Choroid plexus epithelial cell (primary cell): ENCODE data around the gene SHC2.
"Not testable (repeated sequence)": the region's sequence is repeated elsewhere in the genome, so short reads cannot be mapped to it uniquely, and the experiment has no call there.

ENCODE experiments used
- DNase-seq: peaks from one replicate; pipeline ENCODE4 v3.0.0-alpha.2; 2010; ENCODE audit warnings: low read depth
- H3K4me3 ChIP-seq: 2 replicates; pipeline ENCODE4 v1.5.1; 2011; ENCODE audit warnings: low read depth, mild to moderate bottlenecking, control low read depth, low read length, moderate library complexity
- CTCF ChIP-seq: conservative IDR thresholded peaks from 2 replicates; pipeline ENCODE4 v1.5.1; 2011; ENCODE audit warnings: low read depth, mild to moderate bottlenecking, control low read depth, inconsistent platforms, low read length, moderate library complexity

Gene SHC2

GRCh38 chr19:457636-458035 lies 3.2 kb downstream of the SHC2 start:
- no peak overlapping the region for H3K4me3 ChIP-seq
- TF ChIP-seq CTCF = no peak
- no peak for DNase-seq

GRCh38 chr19:456547-457110 lies 4.2 kb downstream of the SHC2 start:
- DNase-seq = no peak
- no peak for TF ChIP-seq CTCF
- no peak overlapping the region for H3K4me3 ChIP-seq

GRCh38 chr19:455851-456546 lies 4.8 kb downstream of the SHC2 start:
- no peak for TF ChIP-seq CTCF
- H3K4me3 ChIP-seq = no peak overlapping the region
- DNase-seq = no peak

GRCh38 chr19:455031-455705 lies 5.7 kb downstream of the SHC2 start:
- no peak for TF ChIP-seq CTCF
- DNase-seq = no peak
- H3K4me3 ChIP-seq = no peak overlapping the region

GRCh38 chr19:453606-454005 lies 7.2 kb downstream of the SHC2 start:
- H3K4me3 ChIP-seq = no peak overlapping the region

GRCh38 chr19:452829-453228 lies 8.0 kb downstream of the SHC2 start:
- TF ChIP-seq CTCF = no peak
- DNase-seq = no peak

More at GRCh38 chr19:453606-454005, 7.2 kb downstream of the SHC2 start:
- DNase-seq = no peak
- TF ChIP-seq CTCF = no peak

GRCh38 chr19:450912-451481 lies 9.8 kb downstream of the SHC2 start:
- not testable (repeated sequence) for H3K4me3 ChIP-seq, DNase-seq

More at GRCh38 chr19:452829-453228, 8.0 kb downstream of the SHC2 start:
- H3K4me3 ChIP-seq = no peak overlapping the region
